Left kidney (tissue), 2 donors: Measurements from ENCODE around the gene TCF3. TPM values are rescaled to one million over a fixed set of nuclear protein-coding genes. Genes with fewer than 3 reads are reported as not detected.

ENCODE experiments used
- DNase-seq: peaks from one replicate; pipeline ENCODE4 v3.0.0-alpha.2; 2013
- polyA plus RNA-seq: library from polyadenylated mRNA; unstranded; fragments of 120-200 nt; gene quantifications from one replicate; pipeline ENCODE4 v1.2.1, GENCODE V29; 2013; ENCODE audit not compliant: insufficient read length

Gene TCF3
- polyA plus RNA-seq, 1 donor, result 98.9 TPM

GRCh38 chr19:1563251-1563650 lies 89.2 kb downstream of the TCF3 start:
- no peak for DNase-seq

GRCh38 chr19:1561236-1561842 lies 91.1 kb downstream of the TCF3 start:
- DNase-seq, result no peak

GRCh38 chr19:1560286-1560882 lies 92.0 kb downstream of the TCF3 start:
- no peak for DNase-seq

Other genes starting within 250 kb of the TCF3 start
- 91.8 TPM for gene DAZAP1, start 245.0 kb downstream of the TCF3 start, polyA plus RNA-seq
- 539 TPM for gene RPS15, start 214.2 kb downstream of the TCF3 start, polyA plus RNA-seq
- gene APC2, start 202.5 kb downstream of the TCF3 start, polyA plus RNA-seq, result 1.3 TPM
- gene C19orf25, start 173.4 kb downstream of the TCF3 start, polyA plus RNA-seq, result 19.5 TPM
- 5.0 TPM for gene PCSK4, start 162.3 kb downstream of the TCF3 start, polyA plus RNA-seq
- gene REEP6, start 161.4 kb downstream of the TCF3 start, polyA plus RNA-seq, result 15.7 TPM
- gene ADAMTSL5, start 139.6 kb downstream of the TCF3 start, polyA plus RNA-seq, result 0.27 TPM
- gene PLK5, start 128.5 kb downstream of the TCF3 start, polyA plus RNA-seq, result 0.23 TPM
- 19.1 TPM for gene MEX3D, start 84.3 kb downstream of the TCF3 start, polyA plus RNA-seq
- gene MBD3, start 59.8 kb downstream of the TCF3 start, polyA plus RNA-seq, result 47.3 TPM
- gene UQCR11, start 47.2 kb downstream of the TCF3 start, polyA plus RNA-seq, result 82.3 TPM
- 0.03 TPM for gene ONECUT3, start 100.9 kb upstream of the TCF3 start, polyA plus RNA-seq
- 0.85 TPM for gene ATP8B3, start 159.7 kb upstream of the TCF3 start, polyA plus RNA-seq
- 29.0 TPM for gene REXO1, start 195.9 kb upstream of the TCF3 start, polyA plus RNA-seq
- 4.5 TPM for gene KLF16, start 211.0 kb upstream of the TCF3 start, polyA plus RNA-seq
- gene ABHD17A, start 232.9 kb upstream of the TCF3 start, polyA plus RNA-seq, result 29.3 TPM